OCI-LY1 (cell line): Measurements from ENCODE around the gene PNMA6E.

Experiments
- EZH2 ChIP-seq: fragments of 200-600 bp; sonication (generic), shearing (Covaris generic); IDR thresholded peaks from 2 replicates; pipeline ENCODE4 v1.8.0; 2017; ENCODE audit warnings: borderline replicate concordance, mixed run types, mild to moderate bottlenecking, antibody characterized with exemption, low read length, moderate library complexity, mixed read lengths
- TF ChIP-seq, protein P1 (sequence below): fragments of 200-600 bp; sonication (generic), shearing (Covaris generic); IDR thresholded peaks from 2 replicates; pipeline ENCODE4 v1.5.1; 2017; ENCODE audit warnings: mild to moderate bottlenecking, antibody characterized with exemption, low read length, moderate library complexity, mixed read lengths

DNA sequence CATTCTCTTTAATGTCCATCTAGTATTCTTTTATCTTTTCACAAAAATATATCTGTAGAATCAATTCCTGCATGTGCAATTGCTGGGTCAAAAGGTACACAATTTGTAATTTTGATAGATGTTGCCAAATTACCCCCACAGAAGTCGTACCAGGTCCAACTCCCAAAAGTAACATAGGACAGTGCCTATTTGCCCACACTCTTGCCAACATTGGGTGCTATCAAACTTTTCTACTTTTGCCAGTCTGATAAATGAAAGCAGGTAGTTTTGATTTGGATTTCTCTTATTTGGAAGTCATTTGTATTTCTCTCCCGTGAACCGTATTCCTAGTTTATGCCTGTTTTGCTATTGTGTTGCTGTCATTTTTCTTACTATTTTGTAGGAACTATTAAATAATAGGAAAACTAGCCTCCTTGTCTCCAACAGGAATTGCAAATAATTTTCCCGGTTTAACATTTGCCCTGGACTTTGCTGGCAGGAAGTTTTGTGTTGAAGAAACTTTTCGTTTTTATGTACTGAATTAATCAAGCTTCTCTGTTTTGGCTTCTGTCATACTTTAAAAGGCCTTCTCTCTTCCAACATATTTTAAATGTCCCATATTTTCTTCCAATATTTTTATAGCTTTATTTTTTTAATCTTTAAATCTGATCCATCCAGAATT, 34.1 kb downstream of the PNMA6E start:
- TF ChIP-seq, protein P1, sequence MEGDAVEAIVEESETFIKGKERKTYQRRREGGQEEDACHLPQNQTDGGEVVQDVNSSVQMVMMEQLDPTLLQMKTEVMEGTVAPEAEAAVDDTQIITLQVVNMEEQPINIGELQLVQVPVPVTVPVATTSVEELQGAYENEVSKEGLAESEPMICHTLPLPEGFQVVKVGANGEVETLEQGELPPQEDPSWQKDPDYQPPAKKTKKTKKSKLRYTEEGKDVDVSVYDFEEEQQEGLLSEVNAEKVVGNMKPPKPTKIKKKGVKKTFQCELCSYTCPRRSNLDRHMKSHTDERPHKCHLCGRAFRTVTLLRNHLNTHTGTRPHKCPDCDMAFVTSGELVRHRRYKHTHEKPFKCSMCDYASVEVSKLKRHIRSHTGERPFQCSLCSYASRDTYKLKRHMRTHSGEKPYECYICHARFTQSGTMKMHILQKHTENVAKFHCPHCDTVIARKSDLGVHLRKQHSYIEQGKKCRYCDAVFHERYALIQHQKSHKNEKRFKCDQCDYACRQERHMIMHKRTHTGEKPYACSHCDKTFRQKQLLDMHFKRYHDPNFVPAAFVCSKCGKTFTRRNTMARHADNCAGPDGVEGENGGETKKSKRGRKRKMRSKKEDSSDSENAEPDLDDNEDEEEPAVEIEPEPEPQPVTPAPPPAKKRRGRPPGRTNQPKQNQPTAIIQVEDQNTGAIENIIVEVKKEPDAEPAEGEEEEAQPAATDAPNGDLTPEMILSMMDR: no peak
- no peak for TF ChIP-seq EZH2
